A549 treated with AZD9567 at 1 μM for 4 hours (cell line): Measurements from ENCODE around the gene MAP4K4. TPM values are rescaled to one million over a fixed set of nuclear protein-coding genes. Genes with fewer than 3 reads are reported as not detected.

Experiments
- total RNA-seq: library from RNA; stranded (reverse); fragments of 200-300 nt; extraction: Qiagen RNA extraction; gene quantifications from 5 replicates; pipeline ENCODE4 v1.2.3, GENCODE V29; 2022; ENCODE audit not compliant: insufficient read depth

The MAP4K4 gene
- 79.3 to 119 TPM (median 98.8 TPM) in 5 replicates for total RNA-seq

DNA sequence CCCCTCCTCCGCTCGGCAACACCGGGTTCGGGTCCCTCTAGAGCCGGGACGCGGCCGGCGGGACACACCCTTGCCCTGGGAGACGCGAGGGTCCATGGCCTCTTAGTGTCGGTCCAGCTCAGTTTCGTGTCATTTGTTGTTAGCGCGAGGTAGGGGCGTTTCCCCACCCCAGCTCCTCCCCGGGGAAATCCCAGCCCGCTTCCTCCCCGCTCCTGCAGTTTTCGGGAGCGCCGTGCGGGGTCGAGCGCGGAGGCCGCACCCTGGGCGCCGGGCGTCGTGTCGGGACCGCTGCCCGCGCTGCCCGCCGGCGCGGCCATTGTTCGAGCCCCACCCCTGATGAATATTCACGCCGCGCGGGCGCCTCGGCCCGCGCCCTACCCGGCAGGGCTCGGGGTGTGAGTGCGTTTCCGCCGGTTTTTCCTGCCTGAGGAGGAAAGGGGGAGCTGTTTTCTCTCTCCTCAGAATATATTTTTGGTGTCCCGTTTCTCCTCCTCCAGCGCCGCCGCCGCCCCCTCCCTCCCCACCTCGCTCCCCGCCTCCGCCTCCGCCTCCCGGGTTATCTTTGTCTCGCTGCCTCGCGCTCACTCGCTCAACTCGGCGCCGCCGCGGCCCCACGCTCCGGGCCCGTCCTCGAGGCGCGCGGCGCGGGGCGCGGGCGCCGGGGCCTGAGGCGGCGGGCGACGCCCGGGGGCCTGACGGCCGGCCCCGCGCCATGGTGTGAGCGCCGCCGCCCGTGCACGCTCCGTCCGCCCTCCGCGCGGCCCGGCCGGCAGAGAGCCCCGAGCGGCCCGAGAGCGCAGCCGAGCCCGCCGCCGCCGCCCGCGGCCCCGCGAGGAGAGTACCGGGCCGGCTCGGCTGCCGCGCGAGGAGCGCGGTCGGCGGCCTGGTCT, at the start of gene MAP4K4:
MAP4K4 (plus strand) TSS at position 584 of the 890 bp plus-strand sequence. CDS start 374 bp downstream, outside the sequence.

Other genes starting within 250 kb of the MAP4K4 start
- gene RFX8, start 222.6 kb upstream of the MAP4K4 start, total RNA-seq: not detected in 5 replicates